KMS-11 (cell line): ENCODE data around the gene SPHKAP.
"Not testable (repeated sequence)": the region's sequence is repeated elsewhere in the genome, so short reads cannot be mapped to it uniquely, and the experiment has no call there.

Experiments
- H2AFZ ChIP-seq: fragments of 200-600 bp; sonication (generic); 2 replicates; pipeline ENCODE4 v1.6.1; 2016; ENCODE audit warnings: antibody characterized with exemption, mixed run types, low read depth
- H3K27ac ChIP-seq: fragments of 200-600 bp; sonication (generic); 2 replicates; pipeline ENCODE4 v1.6.1; 2016; ENCODE audit warnings: mild to moderate bottlenecking, mixed run types
- H3K27me3 ChIP-seq: fragments of 200-600 bp; sonication (generic); 2 replicates; pipeline ENCODE4 v1.6.1; 2017; ENCODE audit warnings: mild to moderate bottlenecking, low read depth, mixed run types, moderate library complexity; ENCODE audit not compliant: insufficient read depth
- H3K36me3 ChIP-seq: fragments of 200-600 bp; sonication (generic); 2 replicates; pipeline ENCODE4 v1.6.1; 2017; ENCODE audit warnings: mild to moderate bottlenecking, mixed run types; ENCODE audit not compliant: insufficient read depth
- H3K4me1 ChIP-seq: fragments of 200-600 bp; sonication (generic); 2 replicates; pipeline ENCODE4 v1.6.1; 2016; ENCODE audit warnings: mild to moderate bottlenecking, low read depth, mixed run types; ENCODE audit not compliant: poor library complexity, severe bottlenecking
- H3K4me2 ChIP-seq: fragments of 200-600 bp; sonication (generic); 2 replicates; pipeline ENCODE4 v1.7.0; 2016; ENCODE audit warnings: mild to moderate bottlenecking, mixed run types
- H3K4me3 ChIP-seq: fragments of 200-600 bp; sonication (generic); IDR thresholded peaks from 2 replicates; pipeline ENCODE4 v1.6.1; 2017; ENCODE audit warnings: low read depth, low read length, mixed read lengths; ENCODE audit not compliant: insufficient read depth
- H3K79me2 ChIP-seq: fragments of 200-600 bp; sonication (generic); 2 replicates; pipeline ENCODE4 v1.6.1; 2016; ENCODE audit warnings: low read depth, mixed run types; ENCODE audit not compliant: insufficient read depth
- H3K9ac ChIP-seq: fragments of 200-600 bp; sonication (generic); 2 replicates; pipeline ENCODE4 v1.6.1; 2016; ENCODE audit warnings: mild to moderate bottlenecking, mixed run types
- H4K20me1 ChIP-seq: fragments of 200-600 bp; sonication (generic); 2 replicates; pipeline ENCODE4 v1.6.1; 2016; ENCODE audit warnings: mild to moderate bottlenecking, mixed run types; ENCODE audit not compliant: insufficient read depth
- CTCF ChIP-seq: fragments of 200-600 bp; sonication (generic); conservative IDR thresholded peaks from 2 replicates; pipeline ENCODE4 v1.6.1; 2017; ENCODE audit warnings: low read depth, mild to moderate bottlenecking, antibody characterized with exemption, low read length, moderate library complexity, mixed read lengths

Gene SPHKAP

GRCh38 chr2:228181098-228182019 is at the start of gene SPHKAP:
Gene SPHKAP, minus strand, starts transcription at chr2:228181687. Its CDS starts 89 bp downstream, at chr2:228181598.
- H3K79me2 ChIP-seq: no peaks in the 10 kb centered on the region
- no peaks in the 10 kb centered on the region for H3K36me3 ChIP-seq
- H3K4me2 ChIP-seq: no peak within 1 kb of the TSS
- no peaks in the 10 kb centered on the region for H3K4me1 ChIP-seq
- no peak within 1 kb of the TSS for H3K9ac ChIP-seq
- H3K4me3 ChIP-seq: no peak within 1 kb of the TSS
- H3K27me3 ChIP-seq: no peaks in the 10 kb centered on the region
- TF ChIP-seq CTCF: no peak
- H2AFZ ChIP-seq: no peak within 1 kb of the TSS
- H4K20me1 ChIP-seq: no peaks in the 10 kb centered on the region
- no peak within 1 kb of the TSS for H3K27ac ChIP-seq

GRCh38 chr2:228227466-228227865 is 46.0 kb upstream of the SPHKAP start:
- no peak overlapping the region for H3K4me3 ChIP-seq
- no peak overlapping the region for H3K27ac ChIP-seq
- no peaks in the 10 kb centered on the region for H3K36me3 ChIP-seq
- H3K4me2 ChIP-seq: no peak overlapping the region
- no peak overlapping the region for H3K9ac ChIP-seq
- TF ChIP-seq CTCF: no peak
- no peaks in the 10 kb centered on the region for H3K4me1 ChIP-seq
- H3K79me2 ChIP-seq: no peaks in the 10 kb centered on the region
- H3K27me3 ChIP-seq: no peaks in the 10 kb centered on the region
- no peaks in the 10 kb centered on the region for H4K20me1 ChIP-seq
- no peak overlapping the region for H2AFZ ChIP-seq

GRCh38 chr2:228224410-228224809 is 42.9 kb upstream of the SPHKAP start:
- Histone ChIP-seq H2AFZ (no peak overlapping the region), H3K4me1 (no peaks in the 10 kb centered on the region), H3K9ac (no peak overlapping the region), H3K4me2 (no peak overlapping the region), H3K4me3 (no peak overlapping the region), H3K36me3 (no peaks in the 10 kb centered on the region), H3K27ac (no peak overlapping the region), H3K79me2 (no peaks in the 10 kb centered on the region), H3K27me3 (no peaks in the 10 kb centered on the region), H4K20me1 (no peaks in the 10 kb centered on the region)
- TF ChIP-seq CTCF: no peak

- H4K20me1 ChIP-seq, H3K27ac ChIP-seq, H3K4me3 ChIP-seq, H3K36me3 ChIP-seq, H3K79me2 ChIP-seq, H3K4me2 ChIP-seq, H3K27me3 ChIP-seq, H3K4me1 ChIP-seq, H3K9ac ChIP-seq, H2AFZ ChIP-seq: not testable (repeated sequence)
Measured at GRCh38 chr2:228218593-228218992, 37.1 kb upstream of the SPHKAP start.

GRCh38 chr2:228197504-228197903 is 16.0 kb upstream of the SPHKAP start:
- H3K4me3 ChIP-seq: no peak overlapping the region
- H3K79me2 ChIP-seq: no peaks in the 10 kb centered on the region
- H3K4me2 ChIP-seq: no peak overlapping the region
- no peaks in the 10 kb centered on the region for H3K36me3 ChIP-seq
- H3K9ac ChIP-seq: no peak overlapping the region
- H4K20me1 ChIP-seq: no peaks in the 10 kb centered on the region
- no peaks in the 10 kb centered on the region for H3K4me1 ChIP-seq
- H2AFZ ChIP-seq: no peak overlapping the region
- H3K27me3 ChIP-seq: no peaks in the 10 kb centered on the region
- no peak overlapping the region for H3K27ac ChIP-seq
- TF ChIP-seq CTCF: no peak
